BJ (cell line): Measurements from ENCODE around the gene PAQR9. TPM values are rescaled to one million over a fixed set of nuclear protein-coding genes. Genes with fewer than 3 reads are reported as not detected.

Experiments used
- CTCF ChIA-PET: fragments of 350-600 bp; formaldehyde crosslinking; extraction: SDS; loops from one replicate; lab custom pipeline; 2021; ENCODE audit warnings: antibody characterized with exemption, inconsistent platforms; lab: Yijun Ruan, JAX
- POLR2A ChIA-PET: fragments of 300-600 bp; sonication (Branson Sonifier 250); formaldehyde crosslinking; extraction: SDS; loops from one replicate; lab custom pipeline; 2021; ENCODE audit warnings: antibody characterized with exemption; lab: Charles Lee
- DNase-seq: peaks from one replicate; pipeline ENCODE4 v3.0.0-alpha.2; 2011; ENCODE audit warnings: low read depth
- H3K27me3 ChIP-seq: 2 replicates; pipeline ENCODE4 v1.6.0; 2011; ENCODE audit warnings: low read length; ENCODE audit not compliant: control insufficient read depth, insufficient read depth
- H3K36me3 ChIP-seq: 2 replicates; pipeline ENCODE4 v1.5.1; 2011; ENCODE audit warnings: low read length; ENCODE audit not compliant: control insufficient read depth, insufficient read depth
- H3K4me3 ChIP-seq: 2 replicates; pipeline ENCODE4 v1.5.1; 2011; ENCODE audit warnings: low read depth, mild to moderate bottlenecking, control low read depth, low read length
- CTCF ChIP-seq: IDR thresholded peaks from 2 replicates; pipeline ENCODE4 v1.5.1; 2011; ENCODE audit warnings: low read depth, mild to moderate bottlenecking, control low read depth, inconsistent platforms, low read length, moderate library complexity; ENCODE audit not compliant: insufficient read depth
- polyA plus RNA-seq: library from polyadenylated mRNA; depleted of rRNA; stranded (reverse); fragments of >200 nt; gene quantifications from 2 replicates; pipeline ENCODE4 v1.2.3, GENCODE V29; 2011

The PAQR9 gene
- polyA plus RNA-seq, 1 experiment, result not detected

GRCh38 chr3:142925140-142925539 is 38.3 kb downstream of the PAQR9 start:
- peaks cover 4% of the 10 kb centered on the region for H3K27me3 ChIP-seq
- no peak for TF ChIP-seq CTCF
- no peak for DNase-seq
- POLR2A ChIA-PET, result no interaction called here
- CTCF ChIA-PET, result no interaction called here
- H3K4me3 ChIP-seq, result no peak overlapping the region
- H3K36me3 ChIP-seq, result no peaks in the 10 kb centered on the region

- no peak overlapping the region for H3K4me3 ChIP-seq
- no peaks in the 10 kb centered on the region for H3K36me3 ChIP-seq
- CTCF ChIA-PET, result no interaction called here
- H3K27me3 ChIP-seq, result peaks cover 4% of the 10 kb centered on the region
- TF ChIP-seq CTCF, result no peak
- DNase-seq, result no peak
- POLR2A ChIA-PET, result no interaction called here
These were observed 39.8 kb downstream of the PAQR9 start for GRCh38 chr3:142923694-142924093.

DNA sequence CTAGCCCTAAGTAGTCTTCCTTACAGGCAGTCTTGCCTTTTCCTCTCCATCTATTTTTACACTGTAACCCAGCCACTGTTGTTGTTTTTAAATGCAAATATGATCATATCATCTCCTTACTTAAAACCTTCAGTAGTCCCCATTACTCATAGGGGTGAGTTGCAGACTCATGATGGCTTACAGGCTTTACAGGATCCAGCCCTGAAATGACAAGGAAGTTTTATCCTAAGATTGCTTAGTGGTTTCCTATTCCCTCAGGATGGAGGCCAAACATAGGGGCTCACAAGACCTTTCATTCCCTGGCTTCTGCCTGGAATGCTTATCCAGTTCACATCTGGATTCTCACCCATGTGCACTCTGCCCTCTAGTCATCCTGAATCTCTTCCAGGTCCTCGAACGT is 46.9 kb downstream of the PAQR9 start:
- TF ChIP-seq CTCF, result no peak
- ChIA-PET CTCF (no interaction called here), POLR2A (no interaction called here)
- Histone ChIP-seq H3K4me3 (no peak overlapping the region), H3K36me3 (no peaks in the 10 kb centered on the region), H3K27me3 (no peaks in the 10 kb centered on the region)
- DNase-seq, result no peak

DNA sequence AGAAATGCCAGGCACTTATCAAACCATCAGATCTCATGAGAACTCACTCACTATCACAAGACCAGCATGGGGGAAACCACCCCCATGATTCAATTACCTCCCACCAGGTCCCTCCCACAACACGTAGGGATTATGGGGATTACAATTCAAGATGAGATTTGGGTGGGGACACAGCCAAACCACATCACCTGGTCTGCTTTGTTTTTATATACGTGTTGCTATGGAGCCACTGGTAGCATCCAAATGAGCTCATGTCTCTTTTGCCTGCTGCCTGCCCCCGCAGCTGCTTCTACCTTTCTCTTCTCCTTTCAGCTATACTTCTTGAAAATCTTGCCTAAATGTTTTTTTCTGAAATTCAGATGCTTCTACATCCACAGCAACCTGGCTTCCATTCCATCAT is 47.8 kb downstream of the PAQR9 start:
- TF ChIP-seq CTCF, result no peak
- POLR2A ChIA-PET, result no interaction called here
- 0 out of 2 replicates have a peak, but pooled peaks cover 1% of the 10 kb centered on the region for H3K27me3 ChIP-seq
- CTCF ChIA-PET, result no interaction called here
- H3K4me3 ChIP-seq, result no peak overlapping the region
- no peaks in the 10 kb centered on the region for H3K36me3 ChIP-seq
- no peak for DNase-seq

DNA sequence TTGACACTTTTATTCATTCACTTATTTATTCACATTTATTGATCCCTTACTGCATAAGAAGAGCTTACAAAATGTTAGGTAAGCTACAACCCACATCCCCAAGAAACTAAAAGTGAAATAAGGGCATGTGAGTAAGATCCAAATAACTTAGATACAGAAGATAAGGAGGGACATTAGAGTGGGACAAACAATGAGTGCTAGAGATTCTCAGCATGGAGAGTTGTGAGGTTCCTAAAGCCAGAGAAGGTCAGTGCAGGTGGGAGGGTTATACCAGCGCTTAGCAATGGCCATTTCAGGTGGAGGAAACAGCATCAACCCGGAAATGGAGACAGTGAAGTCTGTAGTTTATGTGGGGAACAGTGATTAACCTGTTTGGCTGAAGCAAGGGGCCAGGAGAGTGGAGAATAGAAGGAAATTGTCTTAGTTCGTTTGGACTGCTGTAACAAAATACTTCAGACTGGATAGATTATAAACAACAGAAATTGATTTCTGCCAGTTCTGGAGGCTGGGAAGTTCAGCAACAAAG is 49.1 kb downstream of the PAQR9 start:
- Histone ChIP-seq H3K27me3 (0 out of 2 replicates have a peak, but pooled peaks cover 1% of the 10 kb centered on the region), H3K4me3 (no peak overlapping the region), H3K36me3 (no peaks in the 10 kb centered on the region)
- ChIA-PET CTCF (interaction anchor here (0.7 kb wide), 1 partner anchor 95 kb away, joined by 3 read pairs; no protein-coding TSS in a partner anchor), POLR2A (no interaction called here)
- no peak for DNase-seq
- no peak for TF ChIP-seq CTCF
